Hematopoietic multipotent progenitor cell treated with erythropoietin and hydrocortisone succinate and interleukin-3 and kit ligand, for 17 days (in vitro differentiated cells): ENCODE data around the gene OR2L13.
"Not testable (repeated sequence)": the region's sequence is repeated elsewhere in the genome, so short reads cannot be mapped to it uniquely, and the experiment has no call there.

Source experiments
- DNase-seq: peaks from one replicate; pipeline ENCODE4 v3.0.0-alpha.2; 2015; ENCODE audit warnings: low spot score

Gene OR2L13, protein sequence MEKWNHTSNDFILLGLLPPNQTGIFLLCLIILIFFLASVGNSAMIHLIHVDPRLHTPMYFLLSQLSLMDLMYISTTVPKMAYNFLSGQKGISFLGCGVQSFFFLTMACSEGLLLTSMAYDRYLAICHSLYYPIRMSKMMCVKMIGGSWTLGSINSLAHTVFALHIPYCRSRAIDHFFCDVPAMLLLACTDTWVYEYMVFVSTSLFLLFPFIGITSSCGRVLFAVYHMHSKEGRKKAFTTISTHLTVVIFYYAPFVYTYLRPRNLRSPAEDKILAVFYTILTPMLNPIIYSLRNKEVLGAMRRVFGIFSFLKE

DNA sequence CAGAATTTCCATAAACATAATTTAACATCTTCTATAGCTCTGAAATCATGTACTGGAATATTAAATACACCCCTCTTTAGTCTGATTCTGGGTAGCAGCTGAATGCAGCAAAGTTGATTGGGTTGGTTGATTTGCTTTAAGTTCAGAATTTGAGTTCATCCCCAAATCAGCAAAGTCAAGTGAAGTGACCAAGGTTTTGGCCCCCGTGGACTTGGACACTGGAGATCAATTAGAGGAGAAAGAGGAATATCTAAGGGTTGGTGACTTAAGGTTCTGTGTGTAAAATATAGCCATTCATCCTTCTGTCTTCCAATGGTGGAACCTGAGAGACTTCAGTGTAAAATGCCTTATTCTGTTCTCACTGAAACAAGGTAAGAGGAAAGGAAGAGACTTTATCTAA lies at the start of gene OR2L13:
TSS of gene OR2L13 (plus strand) at position 301 of the 400 bp plus-strand sequence. CDS start 4,192 bp downstream, outside the sequence.
- DNase-seq, result no peak

DNA sequence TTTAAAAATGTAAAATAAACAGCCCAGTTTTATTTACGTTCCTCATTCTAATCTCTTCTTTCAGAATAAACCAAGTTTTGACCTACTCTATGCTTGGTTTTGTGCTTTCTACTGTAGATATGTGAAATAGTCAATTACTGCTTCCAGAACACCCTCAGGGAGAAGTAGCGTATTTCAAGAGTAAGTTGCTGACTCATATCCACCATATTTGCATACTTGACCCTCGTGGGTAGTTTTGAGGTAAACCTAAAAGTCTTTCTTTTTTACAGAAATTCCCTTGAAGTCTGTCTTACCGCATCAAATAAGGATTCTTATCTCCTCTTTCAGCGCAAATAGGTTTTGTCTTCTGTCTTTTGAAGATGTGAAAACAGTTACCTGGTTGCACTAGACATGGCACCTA lies 49.8 kb upstream of the OR2L13 start:
- no peak for DNase-seq

DNA sequence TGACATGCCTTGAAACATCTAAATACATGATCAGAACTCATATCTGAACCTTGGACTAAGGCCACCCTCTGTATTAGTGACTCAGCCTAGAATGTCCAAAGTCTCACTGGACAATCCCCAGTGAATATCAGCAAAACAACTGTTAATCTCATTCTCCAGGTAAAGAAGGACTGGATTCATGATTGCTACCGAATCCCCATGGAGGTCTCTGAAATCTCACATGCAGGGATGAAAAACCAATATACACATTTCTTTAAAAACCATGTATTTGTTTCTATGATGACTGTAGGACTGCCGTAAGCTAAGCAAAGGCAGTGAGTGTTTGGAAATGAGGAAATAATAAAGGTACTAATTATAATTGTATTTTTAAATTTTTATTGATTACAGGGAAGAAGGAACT lies 48.4 kb upstream of the OR2L13 start, which contains the start of gene OR2L3:
TSS of gene OR2L3 (plus strand) at position 301 of the 400 bp plus-strand sequence. CDS start 13,846 bp downstream, outside the sequence.
- no peak for DNase-seq

DNA sequence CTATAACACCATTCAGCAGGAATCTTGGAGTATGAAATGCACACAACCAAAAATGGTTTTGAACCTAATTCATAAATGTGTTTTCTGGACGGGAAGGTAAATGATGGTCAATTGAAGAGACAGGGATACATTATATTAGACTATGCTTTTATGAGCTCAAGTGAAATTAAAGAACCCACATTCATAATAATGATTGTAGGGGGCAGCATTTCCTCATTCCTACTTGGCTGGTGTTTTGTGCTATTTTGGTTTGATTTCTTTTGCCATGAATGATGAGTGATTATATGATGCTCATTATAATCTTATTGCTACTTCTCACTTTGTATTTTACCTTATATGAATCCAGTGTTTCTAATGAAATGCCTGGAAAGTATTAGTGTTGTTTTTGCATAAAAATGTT lies 48.0 kb upstream of the OR2L13 start:
- no peak for DNase-seq

DNA sequence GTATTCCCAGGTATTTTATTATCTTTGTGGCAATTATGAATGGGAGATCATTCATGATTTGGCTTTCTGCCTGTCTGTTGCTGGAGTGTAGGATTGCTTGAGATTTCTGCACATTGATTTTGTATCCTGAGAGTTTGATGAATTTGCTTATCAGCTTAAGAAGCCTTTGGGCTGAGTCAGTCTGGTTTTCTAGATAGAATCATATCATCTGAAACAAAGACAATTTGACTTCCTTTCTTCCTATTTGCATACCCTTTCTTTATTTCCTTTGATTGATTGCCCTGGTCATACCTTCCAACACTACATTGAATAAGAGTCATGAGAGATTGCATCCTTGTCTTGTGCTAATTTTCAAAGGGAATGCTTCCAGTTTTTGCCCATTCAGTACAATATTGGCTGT lies 40.3 kb upstream of the OR2L13 start:
- DNase-seq, result no peak

DNA sequence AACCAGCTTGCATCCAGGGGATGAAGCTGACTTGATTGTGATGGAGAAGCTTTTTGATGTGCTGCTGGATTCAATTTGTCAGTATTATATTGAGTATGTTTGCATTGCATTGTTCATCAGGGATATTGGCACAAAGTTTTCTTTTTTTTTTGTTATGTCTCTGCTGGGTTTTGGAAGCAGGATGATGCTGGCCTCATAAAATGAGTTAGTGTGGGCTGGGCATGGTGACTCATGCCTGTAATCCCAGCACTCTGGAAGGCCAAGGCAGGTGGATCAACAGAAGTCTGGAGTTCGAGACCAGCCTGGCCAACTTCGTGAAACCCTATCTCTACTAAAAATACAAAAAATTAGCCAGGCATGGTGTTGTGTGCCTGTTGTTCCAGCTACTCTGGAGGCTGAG lies 39.7 kb upstream of the OR2L13 start:
- DNase-seq, result no peak

DNA sequence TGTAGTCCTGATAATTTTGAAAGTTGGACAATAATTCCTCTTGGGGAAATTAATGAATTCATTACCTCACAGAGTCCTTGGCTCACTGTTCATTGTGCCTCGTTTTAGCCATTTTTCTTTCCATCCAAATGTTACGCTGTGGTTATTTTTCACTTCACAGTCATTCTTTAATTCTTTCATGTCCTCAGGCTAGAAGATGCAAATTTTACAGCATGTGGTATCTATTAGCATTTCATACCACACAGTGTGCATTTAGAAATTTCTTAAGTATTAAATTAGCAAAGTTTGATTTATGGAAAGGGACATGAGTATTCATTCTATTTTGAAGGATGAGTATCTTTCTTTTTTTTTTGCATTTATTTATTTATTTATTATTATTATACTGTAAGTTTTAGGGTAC lies 29.9 kb upstream of the OR2L13 start:
- DNase-seq, result no peak

DNA sequence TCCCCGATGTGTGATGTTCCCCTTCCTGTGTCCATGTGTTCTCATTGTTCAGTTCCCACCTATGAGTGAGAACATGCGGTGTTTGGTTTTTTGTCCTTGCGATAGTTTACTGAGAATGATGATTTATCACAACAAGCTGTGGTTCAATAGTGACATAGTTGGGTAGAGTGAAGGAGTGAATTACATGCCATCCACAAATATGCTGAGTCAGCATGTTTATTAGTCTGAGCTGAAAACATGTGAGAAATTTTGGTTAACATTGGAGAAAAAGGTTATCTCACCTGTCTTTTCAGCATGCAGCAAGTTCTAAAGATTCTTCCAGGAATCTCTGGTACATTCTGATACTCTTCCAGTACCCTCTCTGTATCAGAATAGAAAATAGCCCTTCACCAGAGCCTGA lies 29.4 kb upstream of the OR2L13 start:
- DNase-seq, result peak; percentile 14

DNA sequence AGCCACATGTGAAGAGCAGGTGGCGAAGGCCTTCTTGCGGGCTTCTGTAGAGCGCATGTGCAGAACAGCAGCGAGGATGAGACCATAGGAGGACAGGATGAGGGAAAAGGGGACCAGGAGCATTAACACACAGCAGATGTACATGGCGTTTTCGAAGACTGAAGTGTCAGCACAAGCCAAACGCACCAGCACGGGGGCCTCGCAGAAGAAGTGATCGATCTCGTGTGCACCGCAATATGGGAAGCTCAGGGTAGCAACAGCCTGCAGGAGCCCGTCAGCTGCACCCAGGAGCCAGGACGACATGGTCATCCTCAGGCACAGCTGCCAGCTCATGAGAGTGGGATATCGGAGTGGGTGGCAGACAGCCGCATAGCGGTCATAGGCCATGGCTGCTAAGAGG lies 11.1 kb upstream of the OR2L13 start:
- not testable (repeated sequence) for DNase-seq

DNA sequence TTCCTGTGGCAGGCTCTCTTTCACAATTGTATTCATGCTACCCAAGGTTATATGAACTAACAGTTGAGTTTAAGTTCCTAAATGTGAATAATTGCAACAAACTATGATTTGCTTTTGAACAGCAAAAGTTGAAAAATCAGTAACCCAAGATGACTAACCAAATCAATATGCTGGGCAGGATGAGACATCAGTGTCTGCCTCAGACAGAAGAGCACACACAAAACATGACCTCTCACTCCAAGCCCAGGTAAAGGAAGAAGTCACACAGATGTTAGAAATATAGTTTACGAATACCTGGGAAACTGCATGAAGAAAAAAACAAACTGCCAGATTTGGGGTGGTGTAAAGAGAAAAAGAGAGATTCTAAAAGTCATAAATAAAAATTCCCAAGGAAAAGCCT lies 3.5 kb downstream of the OR2L13 start:
- no peak for DNase-seq

DNA sequence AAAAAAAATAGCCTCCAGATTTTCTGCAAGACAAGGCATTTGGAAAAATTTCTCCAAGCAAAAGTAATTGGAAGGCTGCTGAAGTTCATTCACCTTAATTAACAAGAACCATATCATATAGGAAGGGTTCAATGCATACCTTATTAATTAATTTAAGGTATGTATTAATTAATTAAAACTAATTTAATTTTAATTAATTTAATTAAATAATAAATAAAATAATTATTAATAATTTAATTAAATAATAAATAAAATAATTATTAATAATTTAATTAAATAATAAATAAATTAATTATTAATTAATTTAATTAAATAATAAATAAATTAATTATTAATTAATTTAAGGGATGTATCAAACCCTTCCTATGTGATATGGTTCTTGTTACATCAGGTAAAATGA lies 7.9 kb downstream of the OR2L13 start:
- DNase-seq, result no peak

DNA sequence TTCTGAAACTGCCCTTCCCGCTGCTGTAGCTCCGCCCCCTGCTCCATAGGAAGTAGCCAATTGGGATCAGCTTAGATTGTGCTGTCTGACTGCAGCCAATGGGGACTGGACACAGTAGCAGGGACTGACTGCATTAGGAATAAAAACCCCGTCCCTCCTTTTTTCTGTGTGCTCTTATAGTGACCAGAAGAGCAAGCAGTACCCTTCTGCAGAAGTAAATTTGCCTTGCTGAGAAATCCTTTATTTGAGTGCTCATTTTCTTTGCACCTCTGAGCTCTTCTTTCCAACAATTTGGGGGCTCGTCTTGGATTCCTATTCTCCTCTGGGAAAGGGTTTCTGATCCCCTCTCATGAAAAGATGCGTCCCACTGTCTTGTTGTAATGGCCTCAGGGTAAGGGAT lies 16.2 kb downstream of the OR2L13 start:
- DNase-seq, result no peak

DNA sequence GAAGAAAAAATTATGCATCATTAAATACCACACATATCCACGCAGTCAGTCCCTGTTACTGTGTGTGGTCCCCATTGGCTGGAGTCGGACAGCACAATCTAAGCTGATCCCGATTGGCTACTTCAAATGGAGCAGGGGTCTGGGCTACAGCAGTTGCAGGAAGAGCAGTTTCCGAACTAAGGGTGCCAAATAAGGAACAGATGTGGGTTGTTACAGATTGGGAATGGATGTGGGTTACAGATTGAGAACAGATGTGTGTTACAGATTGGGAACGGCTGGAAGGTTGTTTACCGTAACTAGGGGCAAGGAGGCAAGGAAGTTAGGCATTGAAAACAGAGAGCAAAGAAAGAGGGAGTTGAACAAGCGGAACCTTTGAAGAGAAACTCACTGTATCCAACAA lies 19.9 kb downstream of the OR2L13 start:
- no peak for DNase-seq

DNA sequence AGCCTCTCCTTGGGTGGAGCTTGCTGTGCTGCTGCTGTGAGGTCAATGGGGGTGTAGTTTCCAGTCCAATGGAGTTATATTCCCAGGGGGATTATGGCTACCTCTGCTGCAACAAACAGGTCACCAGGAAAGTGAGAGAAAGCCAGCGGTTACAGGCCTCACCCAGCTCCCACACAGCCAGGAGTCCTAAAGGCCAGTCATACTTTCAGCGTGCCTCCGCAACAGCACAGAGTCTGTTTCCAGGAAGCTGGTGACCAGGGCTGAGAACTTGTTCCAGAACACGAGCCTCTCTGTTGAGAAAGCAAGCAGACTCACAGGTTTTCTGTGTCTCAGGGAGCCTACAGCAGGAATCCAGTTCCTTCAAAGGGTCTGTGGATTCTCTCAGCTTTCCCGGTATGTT lies 32.7 kb downstream of the OR2L13 start:
- no peak for DNase-seq

DNA sequence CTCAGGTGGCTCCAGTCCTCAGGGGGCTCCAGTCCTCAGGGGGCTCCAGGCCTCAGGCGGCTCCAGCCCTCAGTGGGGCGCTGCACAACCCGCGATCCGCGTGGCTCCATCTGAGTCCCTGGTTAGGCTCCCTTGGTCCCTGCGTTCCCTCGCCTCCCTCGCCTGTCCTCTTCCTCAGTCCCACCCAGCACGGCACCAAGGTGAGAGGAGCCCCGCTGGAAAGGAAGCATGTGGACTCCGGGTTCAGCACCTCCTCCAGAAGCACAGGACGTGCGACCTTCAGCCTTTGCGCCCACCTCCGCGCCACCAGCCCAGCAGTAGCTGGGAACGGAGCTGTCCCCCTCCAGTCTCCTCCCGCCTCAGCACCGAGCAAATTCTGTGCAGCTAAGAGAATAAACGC lies 41.8 kb downstream of the OR2L13 start:
- DNase-seq, result no peak

DNA sequence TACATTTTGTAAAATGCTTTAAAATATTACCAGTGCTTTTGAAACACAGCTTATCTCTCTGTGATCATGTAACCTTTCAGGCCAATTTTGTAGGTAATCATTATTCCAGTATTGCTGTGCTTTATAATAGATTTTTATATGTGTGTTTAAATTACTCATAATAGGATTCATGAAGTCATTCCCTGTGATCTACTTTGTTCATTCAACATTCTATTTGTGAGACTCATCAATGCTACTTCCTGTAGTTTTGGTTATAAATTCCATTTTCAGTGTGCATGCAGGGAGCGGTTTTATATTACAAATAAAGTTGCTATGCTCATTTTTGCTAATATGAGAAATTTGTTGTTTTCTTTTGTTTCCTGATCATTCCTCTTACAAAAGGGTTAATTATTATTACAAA lies 45.9 kb downstream of the OR2L13 start:
- DNase-seq, result no peak

DNA sequence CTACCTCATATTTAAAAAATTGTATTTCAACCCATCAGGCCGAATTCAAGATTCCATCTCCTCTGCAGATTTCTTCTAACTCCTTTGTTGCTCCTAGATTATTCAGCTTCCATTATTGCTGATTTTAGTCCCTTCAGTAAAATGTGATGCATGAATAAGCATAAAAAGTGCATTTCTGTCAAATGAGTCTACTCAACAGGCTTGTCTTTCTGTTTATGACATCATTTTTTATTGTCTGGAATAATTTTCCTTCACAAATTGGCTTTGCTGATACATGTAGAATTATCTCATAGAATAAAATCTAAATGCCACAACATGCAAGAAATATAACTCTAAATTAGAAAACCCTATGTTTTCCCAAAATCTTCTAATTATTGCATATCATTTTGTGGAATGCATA lies 48.3 kb downstream of the OR2L13 start:
- DNase-seq, result no peak

DNA sequence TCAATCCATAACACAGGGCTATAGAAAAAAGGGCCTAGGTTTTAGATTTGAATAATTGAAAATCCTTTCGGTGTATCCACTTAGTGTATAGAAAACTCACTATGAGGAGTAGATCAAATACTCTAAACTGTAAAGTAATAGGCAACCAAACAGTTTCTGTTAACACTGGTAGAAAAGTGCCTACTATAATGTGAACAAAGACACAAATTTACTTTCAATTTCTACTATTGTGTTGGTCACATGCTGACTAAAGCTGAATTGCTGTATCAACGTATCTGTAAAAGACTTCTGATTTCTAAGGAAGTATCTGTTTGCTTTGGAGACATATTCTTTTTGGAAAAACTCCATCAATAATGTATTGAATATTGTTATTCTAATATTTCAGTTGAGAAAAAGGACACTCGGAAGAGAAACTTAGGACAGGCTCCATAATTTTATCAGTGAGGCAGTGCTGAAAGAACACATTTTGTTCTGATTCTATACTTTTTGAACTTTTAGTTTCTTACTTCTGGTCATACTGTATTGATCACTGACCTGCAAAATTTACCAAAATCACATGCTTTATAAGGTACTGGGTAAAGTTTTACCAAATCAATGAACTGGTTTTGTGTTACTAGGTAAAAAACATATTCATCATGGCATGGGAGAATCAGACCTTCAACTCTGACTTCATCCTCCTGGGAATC lies 49.7 kb downstream of the OR2L13 start, which contains the start of gene OR2M5:
TSS of gene OR2M5 (plus strand) at position 636 of the 686 bp plus-strand sequence. CDS start at position 636, 0 bp downstream.
- no peak for DNase-seq
